GM20000 (cell line): Measurements from ENCODE around the gene PGAM1.
"Not testable (repeated sequence)": the region's sequence is repeated elsewhere in the genome, so short reads cannot be mapped to it uniquely, and the experiment has no call there.

ENCODE experiments used
- DNase-seq: peaks from one replicate; pipeline ENCODE4 v3.0.0; 2012; ENCODE audit warnings: low spot score
- TF ChIP-seq, protein P1 (sequence below): IDR thresholded peaks from 2 replicates; pipeline ENCODE4 v1.5.1; 2012; ENCODE audit warnings: mild to moderate bottlenecking, control low read depth; ENCODE audit errors: extremely low read depth, missing control alignments

PGAM1 gene

DNA sequence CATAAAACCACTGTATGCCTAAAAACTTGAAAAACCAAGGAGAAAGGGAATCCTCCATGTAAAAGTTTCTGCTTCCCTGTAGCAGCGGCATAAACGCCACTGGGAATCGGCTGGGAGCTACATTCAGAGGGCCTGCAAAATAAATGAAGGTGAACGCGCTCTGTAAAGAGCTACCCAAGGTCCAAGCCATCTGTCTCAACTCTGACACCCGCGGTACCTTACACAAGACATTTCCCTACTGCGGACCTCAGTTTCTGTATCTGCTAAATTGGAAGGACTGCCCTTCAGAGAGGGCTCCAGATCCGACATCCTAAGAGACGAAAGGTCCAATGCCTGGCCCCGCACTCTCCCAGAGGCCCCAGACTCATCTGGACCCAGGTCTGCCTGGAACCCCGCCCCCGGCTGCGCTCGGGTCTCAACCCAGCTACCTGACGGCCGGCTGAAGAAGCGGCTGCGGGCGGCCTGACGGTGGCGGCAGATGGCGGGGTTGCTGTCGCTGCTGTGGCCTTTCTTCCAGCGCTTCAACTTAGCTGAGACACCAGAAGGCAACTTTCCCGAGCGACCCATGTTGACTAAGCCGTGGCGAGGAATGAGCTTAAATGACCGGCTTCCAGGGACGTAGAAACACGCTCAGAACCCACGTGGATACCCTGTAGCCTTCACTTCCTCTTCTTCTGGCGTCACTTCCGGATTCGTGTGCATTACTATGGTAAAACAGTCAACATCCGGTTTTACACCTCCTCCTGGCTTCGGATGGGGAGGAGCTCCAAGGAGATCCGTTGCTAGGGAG is 25.1 kb upstream of the PGAM1 start, which contains the start of gene RRP12:
Gene RRP12 (minus strand): TSS at position 676 of the 790 bp plus-strand sequence. CDS start 109 bp downstream, at position 567.
- DNase-seq, result peak; percentile 95
- TF ChIP-seq, protein P1, sequence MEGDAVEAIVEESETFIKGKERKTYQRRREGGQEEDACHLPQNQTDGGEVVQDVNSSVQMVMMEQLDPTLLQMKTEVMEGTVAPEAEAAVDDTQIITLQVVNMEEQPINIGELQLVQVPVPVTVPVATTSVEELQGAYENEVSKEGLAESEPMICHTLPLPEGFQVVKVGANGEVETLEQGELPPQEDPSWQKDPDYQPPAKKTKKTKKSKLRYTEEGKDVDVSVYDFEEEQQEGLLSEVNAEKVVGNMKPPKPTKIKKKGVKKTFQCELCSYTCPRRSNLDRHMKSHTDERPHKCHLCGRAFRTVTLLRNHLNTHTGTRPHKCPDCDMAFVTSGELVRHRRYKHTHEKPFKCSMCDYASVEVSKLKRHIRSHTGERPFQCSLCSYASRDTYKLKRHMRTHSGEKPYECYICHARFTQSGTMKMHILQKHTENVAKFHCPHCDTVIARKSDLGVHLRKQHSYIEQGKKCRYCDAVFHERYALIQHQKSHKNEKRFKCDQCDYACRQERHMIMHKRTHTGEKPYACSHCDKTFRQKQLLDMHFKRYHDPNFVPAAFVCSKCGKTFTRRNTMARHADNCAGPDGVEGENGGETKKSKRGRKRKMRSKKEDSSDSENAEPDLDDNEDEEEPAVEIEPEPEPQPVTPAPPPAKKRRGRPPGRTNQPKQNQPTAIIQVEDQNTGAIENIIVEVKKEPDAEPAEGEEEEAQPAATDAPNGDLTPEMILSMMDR, result no peak

GRCh38 chr10:97401455-97401919 is 24.5 kb upstream of the PGAM1 start:
- TF ChIP-seq, protein P1, result no peak

DNA sequence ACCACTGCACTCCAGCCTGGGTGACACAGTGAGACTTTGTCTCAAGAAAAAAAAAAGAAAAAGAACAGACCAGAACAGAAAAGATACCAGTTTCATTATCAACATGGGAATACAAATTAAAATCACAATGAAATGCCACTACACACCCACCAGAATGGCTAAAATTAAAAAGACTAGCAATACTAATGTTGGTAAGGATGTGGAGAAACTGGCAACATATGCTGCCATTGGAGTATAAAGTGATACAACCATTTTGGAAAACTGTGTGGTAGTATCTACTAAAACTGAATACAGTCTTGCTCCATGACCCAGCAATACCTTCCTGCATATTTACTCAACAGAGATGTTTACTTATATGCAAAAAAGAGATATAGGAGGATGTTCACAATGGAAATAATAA is 21.9 kb upstream of the PGAM1 start:
- TF ChIP-seq, protein P1, result no peak
- DNase-seq, result no peak

More at GRCh38 chr10:97401455-97401919, 24.5 kb upstream of the PGAM1 start:
- no peak for DNase-seq

- TF ChIP-seq, protein P1, result no peak
- DNase-seq, result no peak
Observed at GRCh38 chr10:97406064-97406463, 19.9 kb upstream of the PGAM1 start.

DNA sequence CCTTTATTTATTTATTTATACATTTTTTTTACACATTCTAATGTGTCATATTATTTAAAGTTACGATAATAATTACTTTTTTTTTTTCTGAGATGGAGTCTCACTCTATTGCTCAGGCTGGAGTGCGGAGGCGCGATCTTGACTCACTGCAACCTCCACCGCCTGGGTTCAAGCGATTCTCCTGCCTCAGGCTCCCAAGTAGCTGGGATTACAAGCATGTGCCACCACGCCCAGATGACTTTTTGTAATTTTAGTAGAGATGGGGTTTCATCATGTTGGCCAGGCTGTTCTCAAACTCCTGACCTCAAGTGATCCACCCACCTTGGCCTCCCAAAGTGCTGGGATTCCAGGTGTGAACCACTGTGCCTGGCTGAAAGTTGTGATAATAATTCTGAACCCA is 19.5 kb upstream of the PGAM1 start:
- DNase-seq, result not testable (repeated sequence)

DNA sequence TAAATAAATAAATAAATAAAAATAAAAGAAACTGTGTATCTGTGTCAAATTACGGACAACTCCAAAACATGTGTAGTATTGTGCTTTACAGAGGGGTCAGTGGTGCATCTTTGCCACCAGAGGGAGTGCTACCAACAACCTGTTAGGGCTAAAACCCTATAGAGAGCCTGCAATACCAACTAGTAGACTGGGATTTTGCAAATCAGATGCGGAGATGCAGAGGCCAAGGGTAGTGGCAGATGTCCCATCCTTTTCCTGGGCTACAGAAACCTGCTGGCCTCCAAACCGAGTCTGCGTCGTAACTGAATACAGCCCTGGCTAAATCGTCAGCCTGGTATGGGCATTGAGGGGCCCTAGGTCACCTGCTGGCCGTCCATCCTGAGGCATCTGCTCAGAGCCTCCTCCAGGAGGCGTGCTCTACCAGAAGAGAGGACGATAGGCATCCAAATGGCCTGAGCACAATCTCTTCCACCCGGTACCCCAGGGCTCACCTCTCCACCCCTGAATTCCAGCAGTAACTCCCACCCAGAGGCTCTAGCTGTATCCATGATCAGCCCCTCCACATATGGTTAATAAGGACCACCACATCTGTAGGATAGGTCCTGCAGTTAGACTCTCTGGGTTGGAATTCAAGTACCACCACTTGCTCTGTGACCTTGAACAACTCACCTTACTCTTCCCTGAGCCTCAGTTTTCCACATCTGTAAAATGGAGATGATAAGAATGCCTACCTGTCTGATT is 18.6 kb upstream of the PGAM1 start:
- peak; percentile 79 for DNase-seq
- TF ChIP-seq, protein P1, result peak; percentile 73

DNA sequence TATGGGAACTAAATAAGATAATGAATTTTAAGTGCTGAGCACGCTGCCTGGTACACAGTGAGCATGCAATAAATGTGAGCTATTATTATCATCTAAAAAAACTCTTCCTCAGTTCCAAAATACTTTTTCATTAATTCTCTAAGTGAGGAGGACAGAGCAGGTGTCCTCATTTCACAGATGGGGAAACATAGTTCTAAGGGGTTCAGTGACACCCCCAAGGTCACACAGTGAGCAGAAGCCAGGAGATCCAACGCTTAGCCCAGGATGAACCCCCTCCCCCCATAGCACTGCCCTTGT is 18.1 kb upstream of the PGAM1 start:
- TF ChIP-seq, protein P1, result no peak
- no peak for DNase-seq

GRCh38 chr10:97408496-97408992 is 17.4 kb upstream of the PGAM1 start:
- TF ChIP-seq, protein P1, result no peak
- no peak for DNase-seq
